HEK293 (cell line): ENCODE measurements around the gene HIF1A.

ENCODE experiments used
- BCL11A ChIP-seq: fragments of 450-650 bp; formaldehyde crosslinking; IDR thresholded peaks from 2 replicates; pipeline ENCODE4 v1.5.1; 2016; ENCODE audit warnings: low read depth, missing biosample characterization, missing genetic modification characterization
- KLF9 ChIP-seq: fragments of 450-650 bp; formaldehyde crosslinking; IDR thresholded peaks from 2 replicates; pipeline ENCODE4 v1.5.1; 2016; ENCODE audit warnings: missing biosample characterization, missing genetic modification characterization, low read depth
- RBAK ChIP-seq: fragments of 450-650 bp; formaldehyde crosslinking; IDR thresholded peaks from 2 replicates; pipeline ENCODE4 v1.5.1; 2016; ENCODE audit warnings: missing biosample characterization, missing genetic modification characterization
- REPIN1 ChIP-seq: fragments of 450-650 bp; formaldehyde crosslinking; IDR thresholded peaks from 2 replicates; pipeline ENCODE4 v1.5.1; 2017; ENCODE audit warnings: missing biosample characterization, missing genetic modification characterization, low read depth
- SP2 ChIP-seq: fragments of 450-650 bp; formaldehyde crosslinking; IDR thresholded peaks from 2 replicates; pipeline ENCODE4 v1.5.1; 2016; ENCODE audit warnings: missing biosample characterization, missing genetic modification characterization
- TCF7L2 ChIP-seq: IDR thresholded peaks from 2 replicates; pipeline ENCODE4 v1.6.1; 2011; ENCODE audit warnings: low read depth, mild to moderate bottlenecking, inconsistent platforms, low read length, moderate library complexity, borderline replicate concordance
- ZNF510 ChIP-seq: fragments of 450-650 bp; formaldehyde crosslinking; IDR thresholded peaks from 2 replicates; pipeline ENCODE4 v1.5.1; 2018; ENCODE audit warnings: mild to moderate bottlenecking, missing genetic modification characterization, missing biosample characterization; ENCODE audit not compliant: insufficient replicate concordance
- ZNF596 ChIP-seq: fragments of 450-650 bp; IDR thresholded peaks from 2 replicates; pipeline ENCODE4 v1.5.0; 2018; ENCODE audit warnings: missing biosample characterization, mild to moderate bottlenecking, missing genetic modification characterization, moderate library complexity
- TF ChIP-seq, protein P1 (sequence below): fragments of 450-650 bp; formaldehyde crosslinking; IDR thresholded peaks from 2 replicates; pipeline ENCODE4 v1.5.1; 2016; ENCODE audit warnings: missing biosample characterization, missing genetic modification characterization
- TF ChIP-seq, protein P2 (sequence below): IDR thresholded peaks from 2 replicates; pipeline ENCODE4 v1.6.1; 2011; ENCODE audit warnings: mild to moderate bottlenecking, low read depth, low read length, borderline replicate concordance

DNA sequence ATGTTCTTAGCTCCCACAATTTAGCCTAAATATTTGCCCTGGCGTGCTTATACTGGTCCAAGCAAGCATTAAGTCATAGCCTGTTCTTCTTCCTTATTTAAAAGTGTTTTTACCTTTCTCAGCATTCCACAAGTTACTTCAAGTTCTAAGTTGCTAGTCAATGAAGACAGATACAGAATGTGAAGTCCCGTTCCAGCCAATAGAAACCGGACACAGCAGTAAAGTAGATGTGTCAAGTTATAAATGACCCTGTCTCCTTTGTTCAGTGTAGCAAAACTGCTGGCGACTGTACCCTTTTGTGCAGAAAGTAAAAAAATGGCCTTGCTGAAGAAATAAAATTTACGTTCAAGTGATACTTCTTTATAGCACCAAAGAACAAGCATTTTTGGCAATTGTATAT lies 70.8 kb downstream of the HIF1A start:
- no peak for TF ChIP-seq ZNF510
- TF ChIP-seq, protein P1, sequence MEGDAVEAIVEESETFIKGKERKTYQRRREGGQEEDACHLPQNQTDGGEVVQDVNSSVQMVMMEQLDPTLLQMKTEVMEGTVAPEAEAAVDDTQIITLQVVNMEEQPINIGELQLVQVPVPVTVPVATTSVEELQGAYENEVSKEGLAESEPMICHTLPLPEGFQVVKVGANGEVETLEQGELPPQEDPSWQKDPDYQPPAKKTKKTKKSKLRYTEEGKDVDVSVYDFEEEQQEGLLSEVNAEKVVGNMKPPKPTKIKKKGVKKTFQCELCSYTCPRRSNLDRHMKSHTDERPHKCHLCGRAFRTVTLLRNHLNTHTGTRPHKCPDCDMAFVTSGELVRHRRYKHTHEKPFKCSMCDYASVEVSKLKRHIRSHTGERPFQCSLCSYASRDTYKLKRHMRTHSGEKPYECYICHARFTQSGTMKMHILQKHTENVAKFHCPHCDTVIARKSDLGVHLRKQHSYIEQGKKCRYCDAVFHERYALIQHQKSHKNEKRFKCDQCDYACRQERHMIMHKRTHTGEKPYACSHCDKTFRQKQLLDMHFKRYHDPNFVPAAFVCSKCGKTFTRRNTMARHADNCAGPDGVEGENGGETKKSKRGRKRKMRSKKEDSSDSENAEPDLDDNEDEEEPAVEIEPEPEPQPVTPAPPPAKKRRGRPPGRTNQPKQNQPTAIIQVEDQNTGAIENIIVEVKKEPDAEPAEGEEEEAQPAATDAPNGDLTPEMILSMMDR (tag by site-specific recombination): no peak
- TF ChIP-seq SP2 (tag by site-specific recombination): no peak
- no peak for TF ChIP-seq REPIN1 (tag by site-specific recombination)
- no peak for TF ChIP-seq KLF9
- no peak for TF ChIP-seq RBAK (tag by site-specific recombination)
- no peak for TF ChIP-seq BCL11A
- no peak for TF ChIP-seq ZNF596 (tag by site-specific recombination)
- TF ChIP-seq TCF7L2: no peak
- TF ChIP-seq, protein P2, sequence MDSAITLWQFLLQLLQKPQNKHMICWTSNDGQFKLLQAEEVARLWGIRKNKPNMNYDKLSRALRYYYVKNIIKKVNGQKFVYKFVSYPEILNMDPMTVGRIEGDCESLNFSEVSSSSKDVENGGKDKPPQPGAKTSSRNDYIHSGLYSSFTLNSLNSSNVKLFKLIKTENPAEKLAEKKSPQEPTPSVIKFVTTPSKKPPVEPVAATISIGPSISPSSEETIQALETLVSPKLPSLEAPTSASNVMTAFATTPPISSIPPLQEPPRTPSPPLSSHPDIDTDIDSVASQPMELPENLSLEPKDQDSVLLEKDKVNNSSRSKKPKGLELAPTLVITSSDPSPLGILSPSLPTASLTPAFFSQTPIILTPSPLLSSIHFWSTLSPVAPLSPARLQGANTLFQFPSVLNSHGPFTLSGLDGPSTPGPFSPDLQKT: no peak
